ENCODE data around the gene AGTPBP1. TPM values are rescaled to one million over a fixed set of nuclear protein-coding genes. Genes with fewer than 3 reads are reported as not detected.

AGTPBP1 gene
- total and polyA plus RNA-seq, 9 of the 15 experiments (the other 6 are each of a cell fraction or from before 2014, with no cell fraction given): 1.4 to 7.9 (median 4.6) TPM

- TF ChIP-seq ARID3B (CRISPR knock-in tag; IDR thresholded peaks at IDR 0.05; ENCODE audit: borderline replicate concordance) (no peak), ZNF668 (CRISPR knock-in tag; IDR thresholded peaks at IDR 0.05) (no peak), ZNF507 (tag; conservative IDR thresholded peaks at IDR 0.05) (no peak), NFXL1 (CRISPR knock-in tag; IDR thresholded peaks at IDR 0.05) (no peak), HEY1 (CRISPR knock-in tag; IDR thresholded peaks at IDR 0.05; ENCODE audit: borderline replicate concordance) (no peak), TCF7L2 (IDR thresholded peaks at IDR 0.05; ENCODE audit: low read depth, low read length) (no peak), ZNF24 (IDR thresholded peaks at IDR 0.05) (no peak), ZSCAN29 (IDR thresholded peaks at IDR 0.05) (no peak), PYGO2 (tag; IDR thresholded peaks at IDR 0.05) (no peak), ZNF124 (CRISPR knock-in tag; IDR thresholded peaks at IDR 0.05) (no peak), TAF1 (IDR thresholded peaks at IDR 0.05; ENCODE audit: control insufficient read depth, extremely low read depth, insufficient read depth, low read length, severe bottlenecking) (no peak), RBM14 (IDR thresholded peaks at IDR 0.05; ENCODE audit: borderline replicate concordance, insufficient read depth, low read depth, low read length) (no peak), EHMT2 (IDR thresholded peaks at IDR 0.05) (no peak), SIN3A (IDR thresholded peaks at IDR 0.05; ENCODE audit: borderline replicate concordance in 2 of 2, control insufficient read depth in 1 of 2, low read depth in 2 of 2, low read length in 2 of 2) (no peak; a peak in 1 of 4 replicates), ZNF584 (CRISPR knock-in tag; IDR thresholded peaks at IDR 0.05; ENCODE audit: low read depth) (no peak), HCFC1 (IDR thresholded peaks at IDR 0.05; ENCODE audit: low read depth, low read length) (no peak), DPF2 (IDR thresholded peaks at IDR 0.05) (no peak), MEF2D (tag; conservative IDR thresholded peaks at IDR 0.05; ENCODE audit: low read depth) (no peak), ZNF740 (CRISPR knock-in tag; IDR thresholded peaks at IDR 0.05) (no peak), ZNF740 (tag; IDR thresholded peaks at IDR 0.05) (no peak), ERF (CRISPR knock-in tag; IDR thresholded peaks at IDR 0.05) (no peak), NFIC (IDR thresholded peaks at IDR 0.05) (no peak), ATF7 (IDR thresholded peaks at IDR 0.05) (peak; percentile 26; the same call in 1 of the 2 replicates), PHF21A (IDR thresholded peaks at IDR 0.05; ENCODE audit: borderline replicate concordance, low read depth) (peak; percentile 77; the same call in 1 of the 2 replicates), PHF20 (IDR thresholded peaks at IDR 0.05; ENCODE audit: partially characterized antibody) (no peak), PKNOX1 (IDR thresholded peaks at IDR 0.05) (peak; percentile 57), FOXK1 (CRISPR knock-in tag; IDR thresholded peaks at IDR 0.05; ENCODE audit: borderline replicate concordance) (no peak)
These were observed at the start of gene AGTPBP1 (continued) for GRCh38 chr9:85741875-85742596.

Data from K562 (cell line).